ENCODE data around the gene EGFR. TPM values are rescaled to one million over a fixed set of nuclear protein-coding genes. Genes with fewer than 3 reads are reported as not detected.

Gene EGFR
- total RNA-seq, 2 experiments from 2014 or later, result not detected

DNA sequence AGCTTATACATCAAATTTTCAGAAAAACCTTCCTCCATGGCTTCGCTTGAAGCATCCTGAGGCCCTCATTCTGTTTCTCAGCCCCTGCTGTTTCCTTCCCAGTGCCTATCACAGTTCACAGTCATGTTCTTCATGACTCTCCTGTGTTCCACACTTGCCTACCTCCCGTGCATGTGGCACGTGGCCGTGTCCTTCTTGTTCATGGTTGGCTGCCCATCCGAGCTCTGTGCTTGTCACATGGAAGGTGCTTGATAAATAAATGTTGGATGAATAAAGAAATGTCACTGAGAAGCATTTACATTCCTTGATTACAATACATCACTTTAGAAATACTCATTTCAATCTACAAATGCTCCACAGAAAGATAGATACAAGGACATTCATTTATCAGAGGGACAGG, 23.7 kb upstream of the EGFR start:
- peaks cover 9% of the 10 kb centered on the region for H3K27me3 Mint-ChIP-seq
- peaks cover 7% of the 10 kb centered on the region for H3K4me1 Mint-ChIP-seq
- H3K27ac Mint-ChIP-seq, result no peak overlapping the region
- DNase-seq, result no peak
- H3K36me3 Mint-ChIP-seq, result no peaks in the 10 kb centered on the region
- H3K9me3 Mint-ChIP-seq, result peaks cover 2% of the 10 kb centered on the region
- H3K4me3 Mint-ChIP-seq, result no peak overlapping the region

DNA sequence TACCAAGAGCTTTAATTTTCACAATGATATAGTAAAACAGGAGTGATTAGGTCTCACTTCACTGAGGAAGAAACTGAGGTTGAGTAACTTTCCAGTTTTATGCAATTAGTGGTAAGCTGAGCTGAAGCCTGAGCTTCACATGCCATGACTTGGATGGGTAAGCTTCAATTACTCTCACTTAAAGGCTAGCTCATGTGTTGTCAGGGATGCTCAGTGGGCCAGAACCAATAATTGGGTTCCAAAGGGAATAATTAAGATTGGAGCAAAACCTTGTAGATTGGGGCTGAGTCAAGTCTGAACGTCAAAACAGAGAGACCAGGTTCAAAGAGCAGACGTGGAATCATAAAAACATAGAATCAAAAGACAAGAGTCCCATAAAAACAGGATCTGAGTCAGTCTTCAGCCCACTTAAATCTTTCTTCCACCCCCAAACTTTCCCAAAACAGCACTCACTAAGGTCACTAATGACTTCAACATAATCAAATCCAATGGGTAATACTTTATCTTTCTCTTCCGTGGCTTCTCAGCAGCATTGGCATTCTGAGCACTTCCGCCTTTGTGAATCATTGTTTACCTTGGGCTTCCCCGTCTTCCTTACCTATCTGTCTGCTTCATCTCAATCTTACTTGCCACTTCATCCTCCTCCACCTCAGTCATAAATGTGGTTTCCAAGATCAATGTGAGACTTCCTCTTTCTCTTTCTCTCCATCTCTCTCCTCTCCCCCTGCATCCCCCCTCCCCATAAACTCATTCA, 23.0 kb upstream of the EGFR start:
- Mint-ChIP-seq H3K9me3 (peaks cover 2% of the 10 kb centered on the region), H3K27me3 (peaks cover 9% of the 10 kb centered on the region), H3K27ac (no peak overlapping the region), H3K36me3 (no peaks in the 10 kb centered on the region), H3K4me3 (no peak overlapping the region), H3K4me1 (peaks cover 7% of the 10 kb centered on the region)
- DNase-seq, result no peak

DNA sequence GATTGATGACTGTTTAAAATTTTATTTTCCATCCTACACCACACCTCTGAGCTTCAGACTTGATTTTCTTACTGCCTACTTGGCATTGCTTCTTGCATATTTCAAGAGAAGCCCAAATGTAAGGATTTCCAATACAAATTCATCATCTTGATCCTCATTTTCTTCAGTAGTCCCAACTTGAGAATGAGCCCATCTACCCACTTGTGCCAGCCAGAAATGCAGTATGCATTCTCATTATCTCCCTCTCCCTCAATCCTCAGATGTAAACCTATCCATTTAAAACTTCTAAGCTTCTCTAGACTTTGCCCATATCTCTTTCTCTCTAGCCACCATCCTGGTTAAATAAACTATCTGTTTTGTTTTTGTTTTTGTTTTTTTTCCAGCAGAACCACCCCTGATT, 22.4 kb upstream of the EGFR start:
- peaks cover 5% of the 10 kb centered on the region for H3K27me3 Mint-ChIP-seq
- H3K4me1 Mint-ChIP-seq, result peaks cover 7% of the 10 kb centered on the region
- H3K36me3 Mint-ChIP-seq, result no peaks in the 10 kb centered on the region
- H3K4me3 Mint-ChIP-seq, result no peak overlapping the region
- no peak overlapping the region for H3K27ac Mint-ChIP-seq
- H3K9me3 Mint-ChIP-seq, result peaks cover 2% of the 10 kb centered on the region
- no peak for DNase-seq

DNA sequence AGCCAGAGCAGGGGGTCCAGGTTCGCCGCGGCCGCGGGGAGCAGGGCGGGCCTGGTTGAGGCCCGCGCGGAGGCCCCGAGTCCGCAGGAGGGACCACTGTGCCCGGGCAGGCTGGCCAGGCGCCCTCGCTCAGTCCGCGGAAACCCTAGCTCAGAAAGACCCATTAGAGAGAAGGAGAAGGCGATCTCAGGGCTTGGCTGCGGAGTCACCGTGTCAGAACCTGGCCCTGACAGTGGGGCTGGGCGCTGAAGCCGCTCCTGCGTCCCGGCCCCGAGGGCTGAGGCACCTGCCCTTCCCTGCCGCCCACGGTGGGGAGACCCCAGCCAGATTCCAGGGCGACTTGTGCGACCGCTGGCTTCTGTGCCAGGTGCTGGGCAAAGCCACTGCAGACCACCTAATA, 14.2 kb upstream of the EGFR start:
- Mint-ChIP-seq H3K36me3 (no peaks in the 10 kb centered on the region), H3K9me3 (peaks cover 3% of the 10 kb centered on the region), H3K27ac (no peak overlapping the region), H3K27me3 (peaks cover 26% of the 10 kb centered on the region), H3K4me1 (no peaks in the 10 kb centered on the region), H3K4me3 (no peak overlapping the region)
- DNase-seq, result no peak

DNA sequence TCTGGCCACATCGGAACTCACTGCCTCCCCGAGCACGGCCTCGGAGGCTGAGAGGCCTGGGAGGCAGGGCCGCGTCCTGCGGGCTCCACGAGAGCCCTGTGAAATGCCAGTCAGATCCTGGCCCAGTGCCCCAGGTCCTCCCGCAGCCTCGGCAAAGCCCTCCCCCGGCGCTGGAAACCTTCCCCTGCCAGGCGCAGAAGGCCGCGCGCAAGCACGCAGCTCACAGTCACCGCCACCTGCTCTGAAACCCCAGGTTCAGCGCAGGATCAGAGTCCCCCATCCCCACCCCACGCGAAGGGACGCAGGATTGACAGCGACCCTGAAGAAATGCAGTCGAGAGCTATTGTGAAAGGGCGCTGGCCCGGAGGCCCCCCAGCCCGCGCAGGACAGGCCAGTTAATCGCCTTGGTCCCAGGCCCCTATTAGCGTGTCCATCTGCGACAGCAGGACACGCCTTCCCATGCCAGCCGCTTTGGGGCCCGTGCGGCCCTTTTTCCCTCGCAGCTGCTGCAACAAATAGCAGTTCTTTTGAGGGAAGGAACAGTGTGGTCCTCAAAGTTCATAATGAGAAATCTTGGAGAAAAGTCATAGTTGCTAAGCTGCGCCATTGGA, 13.5 kb upstream of the EGFR start:
- Mint-ChIP-seq H3K9me3 (peaks cover 3% of the 10 kb centered on the region), H3K27me3 (peaks cover 21% of the 10 kb centered on the region), H3K4me3 (no peak overlapping the region), H3K36me3 (no peaks in the 10 kb centered on the region), H3K4me1 (no peaks in the 10 kb centered on the region), H3K27ac (no peak overlapping the region)
- DNase-seq, result no peak

DNA sequence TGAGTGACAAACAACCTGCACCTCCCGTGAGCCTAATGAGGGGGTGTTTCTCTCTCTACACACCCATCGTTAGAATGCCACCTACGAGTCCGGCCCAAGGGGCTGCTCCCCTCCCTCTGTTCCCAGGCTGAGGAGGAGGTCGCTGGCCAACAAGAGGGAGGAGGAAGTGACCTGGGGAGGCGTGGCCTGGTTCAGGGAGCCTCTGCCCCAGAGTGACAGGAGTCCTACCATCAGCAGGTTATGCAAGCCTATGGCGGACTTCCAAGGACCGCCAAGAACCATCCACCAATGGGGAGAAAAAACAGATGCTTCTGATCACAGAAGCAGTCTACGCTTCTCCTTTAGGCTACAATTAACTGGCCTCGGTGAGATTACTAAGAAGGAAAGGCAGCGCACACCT, 12.3 kb upstream of the EGFR start:
- Mint-ChIP-seq H3K27ac (no peak overlapping the region), H3K36me3 (no peaks in the 10 kb centered on the region), H3K4me3 (no peak overlapping the region), H3K27me3 (peaks cover 21% of the 10 kb centered on the region), H3K4me1 (no peaks in the 10 kb centered on the region), H3K9me3 (peaks cover 3% of the 10 kb centered on the region)
- no peak for DNase-seq

DNA sequence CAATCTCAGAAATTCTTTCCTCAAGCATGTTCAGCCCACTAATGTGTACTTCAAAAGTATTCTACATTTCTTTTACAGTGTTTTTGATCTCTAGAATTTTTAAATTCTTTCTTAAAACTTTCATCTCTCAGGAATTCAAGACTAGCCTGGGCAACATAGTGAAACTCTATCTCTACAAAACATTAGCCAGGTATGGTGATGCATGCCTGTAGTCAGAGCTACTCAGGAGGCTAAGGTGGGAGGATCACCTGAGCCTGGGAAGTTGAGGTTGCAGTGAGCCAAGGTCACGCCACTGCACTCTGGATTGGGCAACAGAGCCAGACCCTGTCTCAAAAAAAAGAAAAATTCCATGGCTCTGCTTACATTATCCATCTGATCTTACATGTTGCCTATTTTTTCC, 5.0 kb upstream of the EGFR start:
- Mint-ChIP-seq H3K27me3 (peaks cover 26% of the 10 kb centered on the region), H3K36me3 (no peaks in the 10 kb centered on the region), H3K4me1 (no peaks in the 10 kb centered on the region), H3K27ac (no peak overlapping the region), H3K9me3 (peaks cover 2% of the 10 kb centered on the region), H3K4me3 (no peak overlapping the region)
- no peak for DNase-seq

DNA sequence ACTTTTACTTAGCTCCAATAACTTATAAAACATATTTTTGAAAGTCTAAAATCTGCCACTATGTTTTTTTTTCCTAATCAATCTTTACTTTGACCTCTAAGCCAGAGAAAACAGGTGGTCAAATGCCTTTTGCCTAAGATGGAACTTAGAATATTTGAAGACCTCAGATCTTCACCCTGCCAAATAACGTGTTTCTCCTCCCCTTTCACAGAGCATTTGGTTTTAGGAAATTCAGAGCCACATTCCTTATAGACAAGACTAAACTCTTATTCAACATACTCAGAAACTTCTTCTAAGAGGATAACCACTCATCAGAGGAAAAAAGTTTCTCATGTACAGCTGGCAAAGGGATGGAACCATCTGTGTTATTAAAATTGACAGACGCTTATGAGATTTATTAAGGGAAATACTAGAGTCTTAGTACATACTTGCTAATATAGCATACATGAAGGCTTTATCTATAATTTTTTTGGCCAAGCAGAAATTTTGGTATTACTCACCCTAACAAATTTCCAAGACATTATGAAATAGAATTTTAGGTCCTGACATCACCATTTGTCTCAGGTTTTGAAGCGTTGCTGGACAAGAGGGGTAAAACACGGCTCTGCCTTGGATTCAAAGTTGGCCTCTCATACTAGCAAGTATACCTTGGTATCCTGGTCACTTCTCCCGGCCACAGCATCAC, 2.6 kb upstream of the EGFR start:
- H3K36me3 Mint-ChIP-seq, result peaks cover 2% of the 10 kb centered on the region
- H3K9me3 Mint-ChIP-seq, result no peaks in the 10 kb centered on the region
- H3K4me3 Mint-ChIP-seq, result no peak overlapping the region
- no peak overlapping the region for H3K27ac Mint-ChIP-seq
- DNase-seq, result no peak
- no peaks in the 10 kb centered on the region for H3K4me1 Mint-ChIP-seq
- H3K27me3 Mint-ChIP-seq, result peaks cover 41% of the 10 kb centered on the region

DNA sequence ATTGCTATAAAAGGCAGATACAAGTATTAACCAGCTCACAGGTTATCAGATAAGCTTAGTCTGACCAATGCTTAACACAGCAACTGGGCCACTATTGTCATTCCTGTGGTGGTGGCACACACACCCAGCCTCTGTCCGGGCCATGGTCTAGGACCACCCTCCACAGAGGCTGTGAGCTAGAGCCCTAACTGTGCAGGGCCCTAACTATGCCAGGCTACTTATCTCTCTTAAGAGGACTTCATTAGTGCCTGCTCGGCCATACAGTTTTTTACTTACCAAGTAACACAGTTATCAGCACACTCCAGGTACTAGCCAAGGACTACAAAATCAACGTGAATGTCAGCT, 2.1 kb upstream of the EGFR start:
- peaks cover 46% of the 10 kb centered on the region for H3K27me3 Mint-ChIP-seq
- H3K4me1 Mint-ChIP-seq, result no peaks in the 10 kb centered on the region
- peaks cover 2% of the 10 kb centered on the region for H3K36me3 Mint-ChIP-seq
- no peak overlapping the region for H3K4me3 Mint-ChIP-seq
- H3K27ac Mint-ChIP-seq, result no peak overlapping the region
- DNase-seq, result no peak
- H3K9me3 Mint-ChIP-seq, result no peaks in the 10 kb centered on the region

DNA sequence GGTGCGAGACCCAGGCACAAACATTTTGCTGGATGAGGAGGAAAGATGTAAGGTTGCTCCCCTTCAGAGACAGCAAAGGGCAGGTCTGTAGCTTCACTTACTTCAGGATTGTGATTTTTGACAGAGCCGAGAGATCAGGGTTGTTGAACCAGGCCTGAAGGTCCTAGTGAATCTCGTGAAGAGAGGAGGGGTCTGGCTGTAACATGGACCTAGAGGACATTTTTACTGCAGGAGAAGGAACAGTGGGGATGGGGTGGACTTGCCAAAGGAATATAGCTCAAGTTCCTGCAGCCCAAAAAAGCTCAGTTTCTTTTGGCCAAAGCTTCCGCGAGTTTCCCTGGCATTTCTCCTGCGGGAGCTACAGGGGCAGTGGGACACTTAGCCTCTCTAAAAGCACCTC, 976 bp upstream of the EGFR start:
- H3K4me3 Mint-ChIP-seq, result no peak overlapping the region
- peaks cover 2% of the 10 kb centered on the region for H3K36me3 Mint-ChIP-seq
- no peak for DNase-seq
- H3K9me3 Mint-ChIP-seq, result no peaks in the 10 kb centered on the region
- H3K27me3 Mint-ChIP-seq, result peaks cover 57% of the 10 kb centered on the region
- H3K4me1 Mint-ChIP-seq, result no peaks in the 10 kb centered on the region
- H3K27ac Mint-ChIP-seq, result no peak overlapping the region

DNA sequence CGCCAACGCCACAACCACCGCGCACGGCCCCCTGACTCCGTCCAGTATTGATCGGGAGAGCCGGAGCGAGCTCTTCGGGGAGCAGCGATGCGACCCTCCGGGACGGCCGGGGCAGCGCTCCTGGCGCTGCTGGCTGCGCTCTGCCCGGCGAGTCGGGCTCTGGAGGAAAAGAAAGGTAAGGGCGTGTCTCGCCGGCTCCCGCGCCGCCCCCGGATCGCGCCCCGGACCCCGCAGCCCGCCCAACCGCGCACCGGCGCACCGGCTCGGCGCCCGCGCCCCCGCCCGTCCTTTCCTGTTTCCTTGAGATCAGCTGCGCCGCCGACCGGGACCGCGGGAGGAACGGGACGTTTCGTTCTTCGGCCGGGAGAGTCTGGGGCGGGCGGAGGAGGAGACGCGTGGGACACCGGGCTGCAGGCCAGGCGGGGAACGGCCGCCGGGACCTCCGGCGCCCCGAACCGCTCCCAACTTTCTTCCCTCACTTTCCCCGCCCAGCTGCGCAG, 424 bp downstream of the EGFR start:
- no peak for DNase-seq
- H3K27ac Mint-ChIP-seq, result no peak overlapping the region
- no peak overlapping the region for H3K4me3 Mint-ChIP-seq
- H3K36me3 Mint-ChIP-seq, result peaks cover 2% of the 10 kb centered on the region
- peaks cover 58% of the 10 kb centered on the region for H3K27me3 Mint-ChIP-seq
- no peaks in the 10 kb centered on the region for H3K4me1 Mint-ChIP-seq
- H3K9me3 Mint-ChIP-seq, result no peaks in the 10 kb centered on the region

DNA sequence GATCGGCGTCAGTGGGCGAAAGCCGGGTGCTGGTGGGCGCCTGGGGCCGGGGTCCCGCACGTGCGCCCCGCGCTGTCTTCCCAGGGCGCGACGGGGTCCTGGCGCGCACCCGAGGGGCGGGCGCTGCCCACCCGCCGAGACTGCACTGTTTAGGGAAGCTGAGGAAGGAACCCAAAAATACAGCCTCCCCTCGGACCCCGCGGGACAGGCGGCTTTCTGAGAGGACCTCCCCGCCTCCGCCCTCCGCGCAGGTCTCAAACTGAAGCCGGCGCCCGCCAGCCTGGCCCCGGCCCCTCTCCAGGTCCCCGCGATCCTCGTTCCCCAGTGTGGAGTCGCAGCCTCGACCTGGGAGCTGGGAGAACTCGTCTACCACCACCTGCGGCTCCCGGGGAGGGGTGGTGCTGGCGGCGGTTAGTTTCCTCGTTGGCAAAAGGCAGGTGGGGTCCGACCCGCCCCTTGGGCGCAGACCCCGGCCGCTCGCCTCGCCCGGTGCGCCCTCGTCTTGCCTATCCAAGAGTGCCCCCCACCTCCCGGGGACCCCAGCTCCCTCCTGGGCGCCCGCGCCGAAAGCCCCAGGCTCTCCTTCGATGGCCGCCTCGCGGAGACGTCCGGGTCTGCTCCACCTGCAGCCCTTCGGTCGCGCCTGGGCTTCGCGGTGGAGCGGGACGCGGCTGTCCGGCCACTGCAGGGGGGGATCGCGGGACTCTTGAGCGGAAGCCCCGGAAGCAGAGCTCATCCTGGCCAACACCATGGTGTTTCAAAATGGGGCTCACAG, 1.1 kb downstream of the EGFR start:
- Mint-ChIP-seq H3K27me3 (peaks cover 58% of the 10 kb centered on the region), H3K4me1 (no peaks in the 10 kb centered on the region)

DNA sequence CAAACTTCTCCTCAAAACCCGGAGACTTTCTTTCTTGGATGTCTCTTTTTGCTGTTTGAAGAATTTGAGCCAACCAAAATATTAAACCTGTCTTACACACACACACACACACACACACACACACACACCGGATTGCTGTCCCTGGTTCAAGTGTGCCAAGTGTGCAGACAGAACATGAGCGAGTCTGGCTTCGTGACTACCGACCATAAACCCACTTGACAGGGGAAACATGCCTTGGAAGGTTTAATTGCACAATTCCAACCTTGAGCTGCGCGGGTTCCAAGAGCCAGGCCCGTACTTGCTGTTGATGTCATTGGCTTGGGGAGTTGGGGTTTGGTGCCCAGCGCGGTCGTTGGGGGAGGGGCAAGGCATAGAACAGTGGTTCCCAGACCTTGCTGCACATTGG, 1.7 kb downstream of the EGFR start:
- H3K27ac Mint-ChIP-seq, result no peak overlapping the region

More for the DNA sequence above, 1.1 kb downstream of the EGFR start:
- H3K9me3 Mint-ChIP-seq, result no peaks in the 10 kb centered on the region
- DNase-seq, result no peak
- peaks cover 2% of the 10 kb centered on the region for H3K36me3 Mint-ChIP-seq
- H3K4me3 Mint-ChIP-seq, result no peak overlapping the region
- H3K27ac Mint-ChIP-seq, result no peak overlapping the region

DNA sequence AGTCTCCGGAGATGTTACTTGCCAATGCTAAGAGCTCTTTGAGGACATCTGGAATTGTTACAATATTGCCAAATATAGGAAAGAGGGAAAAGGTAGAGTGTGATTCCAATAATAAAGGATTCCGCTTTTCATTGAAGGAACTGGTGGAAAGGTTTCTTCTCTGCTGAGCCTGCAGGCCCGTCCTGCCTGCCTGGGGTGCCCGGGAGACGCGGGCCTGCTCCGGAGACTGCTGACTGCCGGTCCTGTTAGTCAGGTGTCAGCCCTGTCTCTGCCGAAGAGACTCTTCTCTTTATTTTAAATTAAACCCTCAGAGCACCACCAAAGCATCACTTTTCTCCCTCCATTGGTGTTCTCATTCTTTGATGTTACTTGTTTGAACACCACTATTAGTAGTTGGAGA, 2.2 kb downstream of the EGFR start:
- no peak overlapping the region for H3K4me3 Mint-ChIP-seq
- DNase-seq, result no peak
- H3K4me1 Mint-ChIP-seq, result no peaks in the 10 kb centered on the region
- H3K36me3 Mint-ChIP-seq, result peaks cover 2% of the 10 kb centered on the region
- H3K9me3 Mint-ChIP-seq, result no peaks in the 10 kb centered on the region
- H3K27me3 Mint-ChIP-seq, result peaks cover 53% of the 10 kb centered on the region
- no peak overlapping the region for H3K27ac Mint-ChIP-seq

More for the DNA sequence above, 1.7 kb downstream of the EGFR start:
- H3K4me1 Mint-ChIP-seq, result no peaks in the 10 kb centered on the region
- no peak for DNase-seq
- no peak overlapping the region for H3K4me3 Mint-ChIP-seq
- peaks cover 58% of the 10 kb centered on the region for H3K27me3 Mint-ChIP-seq
- peaks cover 2% of the 10 kb centered on the region for H3K36me3 Mint-ChIP-seq
- H3K9me3 Mint-ChIP-seq, result no peaks in the 10 kb centered on the region
